8988T (cell line): ENCODE results near the gene KIRREL3.

Experiments used
- DNase-seq: peaks from one replicate; pipeline ENCODE4 v3.0.0; 2011

KIRREL3 gene

GRCh38 chr11:127000291-127000968 is at the start of gene KIRREL3:
TSS of gene KIRREL3 (minus strand) at chr11:127000770.
- no peak for DNase-seq

GRCh38 chr11:127050186-127050585 is 49.6 kb upstream of the KIRREL3 start:
- DNase-seq = no peak

DNA sequence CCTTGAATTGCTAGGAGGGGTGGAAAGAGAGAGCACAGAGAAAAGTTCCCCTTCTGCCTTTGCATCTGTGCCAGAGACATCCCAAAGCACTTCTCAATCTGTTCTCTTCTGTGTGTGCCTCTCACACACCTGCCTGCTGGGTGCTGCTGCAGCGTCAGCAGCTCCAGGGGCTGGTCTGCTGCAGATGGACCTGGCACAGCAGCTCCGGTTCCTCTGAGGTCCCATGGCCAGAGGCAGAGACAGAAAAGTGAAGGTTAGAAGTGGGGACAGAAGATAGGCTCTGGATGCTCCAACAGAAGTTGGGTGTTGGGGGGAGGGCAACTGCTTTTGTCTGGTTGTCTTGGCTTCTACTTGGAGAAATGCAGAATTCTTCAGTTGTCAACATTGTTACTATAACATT is 48.9 kb upstream of the KIRREL3 start:
- no peak for DNase-seq

- no peak for DNase-seq
These were observed 44.0 kb upstream of the KIRREL3 start for GRCh38 chr11:127044535-127044934.

DNA sequence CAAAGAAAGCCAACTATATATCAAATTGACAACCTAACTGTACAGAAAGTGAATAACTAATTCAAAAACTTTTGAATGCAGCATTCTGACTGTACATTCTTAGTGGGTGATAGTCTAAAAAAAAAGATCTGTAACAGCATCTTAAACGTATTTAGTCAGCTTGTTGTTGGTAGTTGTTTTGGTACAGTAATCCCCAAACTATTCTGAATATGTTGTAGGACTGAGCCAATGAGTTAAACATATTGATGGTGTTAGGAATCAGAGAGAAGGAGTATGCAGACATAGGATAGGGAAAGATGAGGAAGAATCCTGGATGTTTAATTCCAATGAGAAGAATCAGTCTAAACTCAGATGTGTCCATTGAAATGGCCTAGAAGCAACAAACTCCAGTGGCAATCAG is 41.9 kb upstream of the KIRREL3 start:
- no peak for DNase-seq

- DNase-seq = no peak
These were observed 39.0 kb upstream of the KIRREL3 start for GRCh38 chr11:127039591-127039990.

- DNase-seq = no peak
These were observed 37.0 kb upstream of the KIRREL3 start for GRCh38 chr11:127037596-127037995.

DNA sequence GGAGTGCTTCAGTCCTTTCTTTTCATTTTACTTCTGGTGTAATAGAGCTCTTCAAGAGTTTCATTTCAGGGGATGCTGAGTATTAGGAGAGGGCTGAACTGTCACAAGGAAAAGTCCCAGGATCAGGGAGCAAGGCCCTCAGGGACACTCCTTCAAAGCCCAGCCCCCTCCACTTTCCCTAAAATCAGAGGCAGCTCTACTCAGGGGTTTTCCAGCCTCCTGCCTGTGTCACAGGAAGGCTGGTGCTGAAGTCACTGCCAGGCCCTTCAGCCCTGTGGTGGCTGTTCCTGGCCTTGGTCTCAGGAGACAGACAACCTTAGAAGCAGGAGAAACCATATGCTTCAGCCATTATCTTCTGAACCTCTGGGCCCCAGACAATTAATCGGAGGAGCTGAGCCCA is 36.4 kb upstream of the KIRREL3 start:
- DNase-seq = no peak

DNA sequence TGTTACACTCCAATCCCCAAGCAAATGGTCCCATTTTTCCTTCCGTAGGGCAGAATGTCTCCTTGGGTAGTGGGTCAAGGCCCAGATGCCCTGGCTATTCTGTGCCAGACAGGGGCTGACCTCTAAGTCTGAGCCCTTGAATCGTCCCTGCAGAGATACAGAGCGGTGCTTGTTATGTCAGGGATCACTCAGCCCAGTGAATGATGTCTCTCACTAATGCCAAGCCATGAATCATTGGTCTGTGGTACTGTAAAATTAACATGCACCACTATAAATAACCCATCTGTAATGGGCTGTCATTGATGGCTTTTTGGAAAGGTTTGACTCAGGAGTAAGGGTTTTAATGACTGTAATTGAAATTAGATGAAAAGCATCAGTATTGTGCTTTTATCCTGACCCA is 35.3 kb upstream of the KIRREL3 start:
- no peak for DNase-seq

- no peak for DNase-seq
These were observed 34.4 kb upstream of the KIRREL3 start for GRCh38 chr11:127034973-127035372.

DNA sequence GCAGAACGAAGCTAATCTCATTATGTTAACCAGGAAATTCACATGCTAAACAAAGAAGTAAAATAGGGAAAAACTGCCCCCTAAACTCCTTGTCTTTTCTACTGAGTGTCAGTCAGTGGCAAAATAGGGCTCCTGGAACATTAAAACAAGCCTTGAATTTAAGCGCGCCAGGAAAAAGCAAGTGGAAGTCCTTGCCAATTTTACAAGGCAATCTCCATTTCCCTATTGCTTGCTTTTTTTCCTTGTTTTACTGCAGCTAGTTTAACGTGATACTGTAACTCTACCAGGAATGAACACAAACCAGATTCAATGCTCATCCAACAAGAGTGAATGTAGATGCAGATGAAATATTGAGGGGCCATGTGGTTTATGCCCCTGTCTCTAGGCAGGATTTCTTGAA is 28.1 kb upstream of the KIRREL3 start:
- DNase-seq = no peak

GRCh38 chr11:127027789-127028188 is 27.2 kb upstream of the KIRREL3 start:
- no peak for DNase-seq

GRCh38 chr11:127027000-127027399 is 26.4 kb upstream of the KIRREL3 start:
- no peak for DNase-seq

DNA sequence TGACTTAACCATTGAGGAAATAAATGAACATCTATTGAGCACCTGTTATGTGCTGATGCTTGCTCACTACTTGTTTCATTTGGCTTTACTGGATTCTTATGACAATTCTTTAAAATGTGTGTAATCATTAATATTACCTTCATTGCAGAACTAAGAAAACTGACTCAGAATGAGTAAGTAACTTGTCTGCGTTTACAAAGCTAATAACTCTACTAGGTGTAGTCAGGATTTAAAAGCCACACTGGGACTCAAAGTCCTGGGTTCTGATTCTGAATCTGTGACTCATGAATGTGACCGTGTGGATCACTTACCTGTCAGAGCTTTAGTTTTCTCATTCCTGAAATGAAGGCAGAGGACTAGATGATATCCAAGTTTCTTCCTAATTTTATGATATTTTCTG is 23.4 kb upstream of the KIRREL3 start:
- no peak for DNase-seq

- no peak for DNase-seq
These were observed 18.2 kb upstream of the KIRREL3 start for GRCh38 chr11:127018683-127019279.

- DNase-seq = no peak
These were observed 16.9 kb upstream of the KIRREL3 start for GRCh38 chr11:127017482-127017881.

DNA sequence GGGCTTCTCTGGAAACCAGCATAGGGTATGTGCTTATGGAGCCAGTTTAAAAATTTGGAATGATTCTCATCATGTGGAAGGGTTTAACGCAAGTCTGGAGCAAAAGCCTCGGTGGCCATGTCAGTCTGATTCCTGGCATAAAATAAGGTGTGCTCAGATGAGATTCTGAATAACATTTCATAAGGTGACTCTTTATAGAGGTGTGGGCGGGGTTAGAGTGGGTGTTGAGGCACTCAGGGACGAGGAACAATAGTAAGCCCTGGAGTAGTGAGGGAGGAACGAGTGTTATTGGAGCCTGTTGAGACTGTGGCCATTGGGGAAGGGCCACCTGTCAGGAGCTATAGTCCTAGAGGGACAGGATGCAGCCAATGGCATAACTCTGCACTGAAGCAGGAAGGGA is 13.0 kb upstream of the KIRREL3 start:
- DNase-seq = no peak

- DNase-seq = no peak
These were observed 5.7 kb upstream of the KIRREL3 start for GRCh38 chr11:127006311-127006710.

GRCh38 chr11:127003260-127003981 is 2.9 kb upstream of the KIRREL3 start:
- no peak for DNase-seq

GRCh38 chr11:127002669-127003259 is 2.2 kb upstream of the KIRREL3 start:
- no peak for DNase-seq

- no peak for DNase-seq
These were observed 411 bp upstream of the KIRREL3 start for GRCh38 chr11:127000981-127001380.

DNA sequence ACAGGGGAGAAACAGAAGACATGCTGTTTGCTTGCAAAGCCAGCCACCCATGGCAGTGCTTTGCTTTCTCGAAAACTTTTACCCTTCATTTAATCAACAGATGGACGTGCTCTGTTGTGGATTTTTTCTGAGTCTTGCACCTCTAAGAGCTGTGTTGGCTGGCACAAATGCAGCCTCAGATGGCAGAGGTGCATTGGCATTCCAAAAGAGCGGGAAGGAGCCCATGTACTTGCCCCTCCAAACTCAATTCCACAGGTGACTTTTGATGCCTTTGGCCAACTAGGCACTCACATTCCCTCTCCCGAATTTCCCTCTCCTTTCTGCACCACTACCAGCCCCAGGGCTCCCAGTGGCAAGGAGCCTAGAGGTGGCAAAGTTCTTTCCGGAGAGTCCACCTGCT is 1.2 kb downstream of the KIRREL3 start:
- no peak for DNase-seq

GRCh38 chr11:126997641-126998040 is 2.9 kb downstream of the KIRREL3 start:
- DNase-seq = no peak

- no peak for DNase-seq
These were observed 3.4 kb downstream of the KIRREL3 start for GRCh38 chr11:126997196-126997595.
